Choroid plexus epithelial cell (primary cell): ENCODE measurements around the gene NHLRC3.
"Not testable (repeated sequence)": the region's sequence is repeated elsewhere in the genome, so short reads cannot be mapped to it uniquely, and the experiment has no call there.

ENCODE experiments used
- DNase-seq: peaks from one replicate; pipeline ENCODE4 v3.0.0-alpha.2; 2010; ENCODE audit warnings: low read depth
- H3K4me3 ChIP-seq: 2 replicates; pipeline ENCODE4 v1.5.1; 2011; ENCODE audit warnings: low read depth, mild to moderate bottlenecking, control low read depth, low read length, moderate library complexity
- TF ChIP-seq, protein P1 (sequence below): conservative IDR thresholded peaks from 2 replicates; pipeline ENCODE4 v1.5.1; 2011; ENCODE audit warnings: low read depth, mild to moderate bottlenecking, control low read depth, inconsistent platforms, low read length, moderate library complexity

NHLRC3 gene

DNA sequence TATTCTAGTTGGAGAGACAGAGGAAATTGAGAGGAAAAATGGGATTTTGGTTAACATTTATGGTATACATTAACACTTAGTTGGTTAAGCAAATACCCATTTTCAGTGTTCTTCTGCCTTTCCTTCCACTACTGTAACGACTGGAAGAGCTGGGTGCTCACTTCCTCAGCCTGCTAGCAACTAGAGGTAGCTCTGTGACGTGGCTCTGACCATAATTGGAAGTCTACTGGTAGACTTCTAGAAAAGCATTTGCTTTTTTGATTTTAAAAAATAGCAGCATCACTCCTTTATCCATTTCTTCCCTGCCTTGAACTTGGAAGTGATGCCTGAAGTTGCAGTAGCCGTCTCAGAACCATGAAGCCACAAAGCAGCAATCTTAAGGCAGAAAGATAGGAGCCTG, 15.9 kb downstream of the NHLRC3 start:
- H3K4me3 ChIP-seq = no peak overlapping the region
- DNase-seq = no peak
- TF ChIP-seq, protein P1, sequence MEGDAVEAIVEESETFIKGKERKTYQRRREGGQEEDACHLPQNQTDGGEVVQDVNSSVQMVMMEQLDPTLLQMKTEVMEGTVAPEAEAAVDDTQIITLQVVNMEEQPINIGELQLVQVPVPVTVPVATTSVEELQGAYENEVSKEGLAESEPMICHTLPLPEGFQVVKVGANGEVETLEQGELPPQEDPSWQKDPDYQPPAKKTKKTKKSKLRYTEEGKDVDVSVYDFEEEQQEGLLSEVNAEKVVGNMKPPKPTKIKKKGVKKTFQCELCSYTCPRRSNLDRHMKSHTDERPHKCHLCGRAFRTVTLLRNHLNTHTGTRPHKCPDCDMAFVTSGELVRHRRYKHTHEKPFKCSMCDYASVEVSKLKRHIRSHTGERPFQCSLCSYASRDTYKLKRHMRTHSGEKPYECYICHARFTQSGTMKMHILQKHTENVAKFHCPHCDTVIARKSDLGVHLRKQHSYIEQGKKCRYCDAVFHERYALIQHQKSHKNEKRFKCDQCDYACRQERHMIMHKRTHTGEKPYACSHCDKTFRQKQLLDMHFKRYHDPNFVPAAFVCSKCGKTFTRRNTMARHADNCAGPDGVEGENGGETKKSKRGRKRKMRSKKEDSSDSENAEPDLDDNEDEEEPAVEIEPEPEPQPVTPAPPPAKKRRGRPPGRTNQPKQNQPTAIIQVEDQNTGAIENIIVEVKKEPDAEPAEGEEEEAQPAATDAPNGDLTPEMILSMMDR = no peak

DNA sequence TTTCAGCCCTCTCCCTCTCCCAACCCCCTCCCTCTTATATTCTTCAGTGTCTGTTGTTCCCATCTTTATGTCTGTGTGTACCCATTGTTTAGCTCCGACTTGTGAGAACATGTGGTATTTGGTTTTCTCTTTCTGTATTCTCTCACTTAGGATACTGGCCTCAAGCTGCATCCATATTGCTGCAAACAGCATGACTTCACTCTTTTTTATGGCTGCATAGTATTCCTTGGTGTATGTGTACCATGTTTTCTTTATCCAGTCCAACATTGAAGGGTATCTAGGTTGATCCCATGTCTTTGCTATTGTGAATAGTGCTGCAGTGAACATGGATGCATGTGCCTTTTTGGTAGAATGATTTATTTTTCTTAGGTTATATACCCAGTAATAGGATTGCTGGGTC, 17.8 kb downstream of the NHLRC3 start:
- no peak for DNase-seq
- TF ChIP-seq, protein P1 = no peak
- no peak overlapping the region for H3K4me3 ChIP-seq

DNA sequence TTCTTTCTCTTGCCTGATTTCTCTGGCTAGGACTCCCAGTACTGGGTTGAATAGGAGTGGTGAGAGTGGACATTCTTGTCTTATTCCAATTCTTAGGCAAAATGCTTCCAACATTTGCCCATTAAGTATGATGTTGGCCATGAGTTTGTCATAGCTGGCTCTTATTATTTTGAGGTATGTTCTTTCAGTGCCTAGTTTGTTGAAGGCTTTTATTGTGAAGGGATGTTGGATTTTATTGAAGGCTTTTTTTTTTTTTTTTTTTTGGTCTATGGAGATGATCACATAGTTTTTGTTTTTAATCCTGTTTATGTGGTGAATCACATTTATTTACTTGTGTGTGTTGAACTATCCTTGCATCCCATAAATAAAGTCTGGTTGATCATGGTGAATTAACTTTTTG, 19.8 kb downstream of the NHLRC3 start:
- H3K4me3 ChIP-seq = no peak overlapping the region
- DNase-seq = no peak
- TF ChIP-seq, protein P1 = no peak

DNA sequence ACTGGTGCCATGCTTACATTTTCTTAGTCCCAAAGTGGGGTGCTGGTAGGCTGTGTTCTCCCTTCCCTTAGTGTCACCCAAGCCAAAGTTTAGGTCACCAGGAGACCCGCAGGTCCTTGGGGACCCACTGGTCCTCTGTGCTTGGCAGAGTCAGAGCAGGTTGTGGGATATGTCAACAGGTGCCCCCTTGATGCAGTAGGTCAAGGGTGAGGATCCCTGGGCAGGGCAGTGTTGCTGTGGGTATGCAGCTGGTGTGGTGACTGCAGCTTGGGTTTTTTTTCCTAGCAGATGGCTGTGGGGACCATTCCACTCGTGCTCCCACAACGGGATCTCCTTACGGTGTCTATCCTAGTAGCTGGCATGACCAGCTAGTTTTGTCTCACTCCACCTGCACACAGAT, 23.7 kb downstream of the NHLRC3 start:
- TF ChIP-seq, protein P1 = no peak
- DNase-seq = no peak
- no peak overlapping the region for H3K4me3 ChIP-seq

DNA sequence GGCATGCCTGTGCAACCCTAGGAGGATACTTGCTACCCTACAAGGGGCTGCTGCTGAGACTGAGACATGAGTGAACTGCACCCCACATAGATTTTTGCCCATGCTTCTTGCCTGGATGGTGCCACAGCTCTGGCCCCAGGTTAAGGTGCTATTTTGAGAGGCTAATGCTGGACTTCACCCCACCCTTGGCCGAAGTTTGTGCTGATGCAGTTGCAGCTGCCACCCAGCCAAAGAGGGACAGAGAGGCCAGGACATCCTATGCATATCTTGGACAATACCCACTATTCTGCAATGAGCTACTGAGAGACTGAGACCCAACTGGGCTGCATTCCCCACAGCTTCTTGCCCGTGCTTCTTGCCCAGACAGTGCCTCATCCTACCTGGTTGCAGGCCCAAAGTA, 34.6 kb downstream of the NHLRC3 start:
- DNase-seq = no peak
- H3K4me3 ChIP-seq = no peak overlapping the region
- TF ChIP-seq, protein P1 = no peak

DNA sequence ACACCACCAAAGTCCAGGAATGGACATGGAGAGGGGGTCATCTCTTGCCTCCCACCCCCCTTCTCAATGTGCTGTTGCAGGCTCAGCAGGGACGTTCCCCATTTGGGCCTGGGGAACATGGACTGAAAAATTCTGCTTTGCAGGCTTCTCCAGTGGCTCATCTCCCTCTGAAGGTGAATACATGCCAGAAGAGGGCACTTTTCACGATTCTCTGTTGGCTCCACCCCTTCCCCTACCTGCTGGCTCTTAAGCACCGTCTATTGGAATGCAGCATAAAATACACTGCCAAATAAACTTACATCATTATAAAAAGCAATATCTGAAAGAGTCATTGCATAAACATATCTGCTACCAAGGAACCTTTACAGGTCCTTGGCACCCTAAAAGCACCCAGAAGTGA, 35.7 kb downstream of the NHLRC3 start:
- H3K4me3 ChIP-seq = no peak overlapping the region
- TF ChIP-seq, protein P1 = no peak
- DNase-seq = no peak

DNA sequence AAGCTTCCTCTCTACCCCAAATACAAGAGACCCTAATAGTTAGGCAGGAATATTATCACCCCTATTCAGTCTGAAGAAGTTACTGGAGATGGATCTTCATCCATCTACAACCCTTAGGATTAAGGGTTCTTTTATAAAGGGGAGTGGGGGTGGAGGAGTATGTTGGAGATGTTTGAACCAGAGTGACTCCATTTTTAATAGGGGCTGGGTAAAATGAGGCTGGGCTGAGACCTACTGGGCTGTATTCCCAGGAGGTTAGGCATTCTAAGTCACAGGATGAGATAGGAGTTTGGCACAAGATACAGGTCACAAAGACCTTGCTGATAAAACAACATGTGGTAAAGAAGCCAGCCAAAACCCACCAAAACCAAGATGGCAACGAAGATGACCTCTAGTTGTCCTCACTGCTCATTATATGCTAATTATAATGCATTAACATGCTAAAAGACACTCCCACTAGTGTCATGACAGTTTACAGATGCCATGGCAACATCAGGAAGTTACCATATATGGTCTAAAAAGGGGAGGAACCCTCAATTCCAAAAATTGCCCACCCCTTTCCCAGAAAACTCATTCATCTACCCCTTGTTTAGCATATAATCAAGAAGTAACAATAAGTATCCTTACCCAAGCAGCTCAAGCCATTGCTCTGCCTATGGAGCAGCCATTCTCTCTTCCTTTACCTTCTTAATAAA, 48.1 kb downstream of the NHLRC3 start:
- H3K4me3 ChIP-seq, DNase-seq: not testable (repeated sequence)
